CD4-positive, alpha-beta T cell treated with Interleukin-1 beta for 1 hour (primary cell): Measurements from ENCODE around the gene SUPT4H1.

Experiments
- DNase-seq, 2 donors: peaks; one replicate each; pipeline ENCODE4 v3.0.0-alpha.2; 2020 to 2022

The SUPT4H1 gene

DNA sequence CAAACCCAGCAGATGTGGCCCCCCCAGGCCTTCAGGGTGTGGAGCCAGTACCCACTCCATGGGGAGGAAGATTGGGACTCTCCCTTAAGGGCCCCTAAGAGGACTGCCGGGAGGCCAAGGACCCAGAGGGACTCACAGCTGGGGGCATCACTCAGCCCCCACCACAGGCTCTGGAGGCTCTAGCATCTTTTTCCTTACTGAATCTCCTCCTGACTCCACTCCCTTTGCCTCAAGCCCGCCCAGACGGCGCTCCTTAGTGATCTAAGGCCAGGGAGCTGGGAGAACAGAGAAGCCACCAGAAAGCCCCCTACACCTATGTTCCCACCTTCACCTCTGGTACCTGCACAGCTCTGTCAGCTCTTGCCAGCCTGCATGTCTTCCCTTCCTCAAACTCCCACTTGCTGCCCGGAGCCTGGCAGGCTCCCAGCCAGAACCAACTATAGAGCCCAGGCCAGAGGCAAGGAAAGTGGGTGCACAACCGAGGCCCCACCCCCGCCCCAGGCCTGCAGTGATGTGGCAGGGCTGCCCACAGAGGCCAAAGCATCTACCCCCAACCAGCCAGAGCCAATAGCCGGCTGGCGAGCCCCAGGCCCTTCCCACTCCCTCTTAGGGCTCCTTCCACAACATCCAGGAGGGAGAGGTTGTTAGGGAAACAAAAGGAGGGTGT is 48.9 kb downstream of the SUPT4H1 start:
- no peak for DNase-seq

DNA sequence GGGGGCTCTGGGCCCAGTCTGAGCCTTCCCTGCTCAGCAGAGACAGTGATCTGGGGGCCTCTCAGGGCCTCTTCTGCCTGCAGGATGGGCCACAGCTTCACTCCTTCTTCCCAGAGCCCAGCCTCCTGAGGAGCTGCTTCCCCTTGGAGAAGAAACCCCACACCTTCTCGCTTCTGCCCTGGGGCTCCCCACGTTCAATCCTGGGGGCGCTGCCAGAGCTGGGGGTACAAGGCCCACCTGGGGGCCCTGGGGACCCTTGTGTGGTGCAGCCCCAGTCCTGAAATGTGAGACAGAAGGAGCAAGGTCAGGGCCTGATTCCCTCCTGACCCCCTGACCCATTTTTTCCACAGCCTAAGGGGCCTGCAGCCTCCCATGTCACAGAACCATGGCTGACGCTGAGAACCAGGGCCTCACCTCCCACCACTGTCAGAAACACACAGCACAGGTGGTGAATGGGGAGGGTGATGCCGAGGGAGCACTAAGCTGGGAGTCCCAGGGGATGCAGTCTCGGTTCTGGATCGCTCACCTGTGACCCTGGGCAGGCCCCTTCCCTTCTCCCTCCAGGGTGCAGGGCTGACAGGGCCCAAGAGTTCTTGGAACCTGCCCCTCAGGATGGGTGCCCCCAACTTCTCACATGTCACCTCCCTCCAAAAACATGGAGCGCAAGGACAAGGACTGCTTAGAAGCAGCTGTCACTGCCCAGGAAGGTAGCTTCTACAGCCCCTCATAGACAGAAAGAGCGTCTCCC is 49.7 kb downstream of the SUPT4H1 start:
- no peak for DNase-seq

- no peak for DNase-seq
These were observed 50.4 kb downstream of the SUPT4H1 start for GRCh38 chr17:58301504-58302150.

DNA sequence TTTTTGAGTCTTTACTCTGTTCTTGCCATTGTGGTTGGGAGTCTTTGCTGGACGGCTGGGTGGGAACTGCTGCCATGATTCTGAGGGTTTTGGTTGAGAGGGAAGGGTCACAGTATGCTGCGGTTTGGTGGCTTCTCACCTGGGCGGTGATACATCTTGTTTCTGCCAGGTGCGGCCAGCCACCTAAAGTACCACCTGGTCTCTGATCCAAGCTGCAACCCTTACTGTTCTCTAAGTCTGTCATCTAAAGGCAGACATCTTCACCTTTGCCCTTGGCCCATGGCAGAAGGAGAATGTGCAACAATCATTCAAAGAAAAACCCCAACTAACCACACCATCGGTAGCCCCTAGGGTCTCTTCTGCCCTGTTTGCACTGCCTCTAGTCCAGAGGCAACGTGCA is 51.7 kb downstream of the SUPT4H1 start:
- DNase-seq: no peak
